Measurements from ENCODE around the gene SCN10A. TPM values are rescaled to one million over a fixed set of nuclear protein-coding genes. Genes with fewer than 3 reads are reported as not detected.

The SCN10A gene
- total RNA-seq, 1 donor from 2014 or later: not detected

DNA sequence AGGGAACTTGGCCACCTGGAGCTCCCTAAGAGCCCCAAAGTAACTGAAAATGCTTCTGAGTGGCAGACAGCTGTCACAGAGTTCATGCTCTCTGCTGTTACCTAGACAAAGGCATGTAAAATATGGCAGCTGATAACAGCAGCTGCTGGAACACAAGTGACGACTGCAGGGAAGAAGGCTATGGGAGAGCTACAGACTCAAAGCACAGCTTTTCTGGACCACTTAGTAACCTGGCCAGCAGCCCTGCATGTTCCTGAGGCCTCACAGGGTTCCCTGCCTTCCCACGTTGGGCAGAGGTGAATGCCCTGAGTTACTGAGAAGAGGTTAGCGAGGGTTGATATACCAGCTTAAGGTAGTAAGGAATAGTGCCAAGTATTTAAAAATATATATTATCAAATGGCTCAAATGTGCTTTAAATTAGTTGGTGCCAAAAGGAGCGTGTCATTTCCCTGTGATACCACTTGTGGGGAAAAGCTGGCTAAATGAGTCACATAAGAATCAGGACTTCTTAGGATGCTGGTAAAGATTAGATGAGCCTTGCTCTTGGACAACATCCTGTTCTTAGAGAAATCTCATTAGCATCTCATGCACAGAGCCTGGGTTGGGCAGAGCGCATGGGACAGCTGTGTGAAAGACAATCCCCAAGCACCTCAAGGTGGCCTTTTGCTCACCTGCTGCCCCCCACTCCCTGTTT, 90.1 kb downstream of the SCN10A start:
- no peak for DNase-seq (ENCODE audit: low read depth)
- H3K4me3 ChIP-seq (ENCODE audit: low read depth, low read length): no peak overlapping the region
- no peak for TF ChIP-seq CTCF (conservative IDR thresholded peaks at IDR 0.05; ENCODE audit: low read depth, low read length)

DNA sequence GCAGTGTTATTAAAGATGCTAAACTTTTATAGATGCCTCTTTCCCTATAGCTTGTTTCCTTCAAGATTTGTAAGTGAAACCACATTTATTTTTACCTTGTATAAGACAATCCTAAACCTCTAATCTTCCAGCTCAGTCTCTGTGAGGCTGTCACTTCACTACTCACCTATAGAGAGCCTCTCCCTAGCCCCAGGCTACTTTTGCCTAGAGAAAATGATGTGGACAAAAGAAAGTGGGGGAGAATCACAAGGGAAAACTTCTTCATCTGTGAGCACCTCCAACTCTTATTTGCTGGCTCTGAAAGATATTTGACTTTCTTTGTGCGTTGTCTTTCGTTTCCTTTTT, 91.7 kb downstream of the SCN10A start:
- TF ChIP-seq CTCF (conservative IDR thresholded peaks at IDR 0.05; ENCODE audit: low read depth, low read length): no peak
- H3K4me3 ChIP-seq (ENCODE audit: low read depth, low read length): no peak overlapping the region
- DNase-seq (ENCODE audit: low read depth): no peak

- H3K4me3 ChIP-seq (ENCODE audit: low read depth, low read length): no peak overlapping the region
- no peak for TF ChIP-seq CTCF (conservative IDR thresholded peaks at IDR 0.05; ENCODE audit: low read depth, low read length)
- no peak for DNase-seq (ENCODE audit: low read depth)
Observed at GRCh38 chr3:38723569-38724391, 92.2 kb downstream of the SCN10A start.

GRCh38 chr3:38722781-38723568, 93.0 kb downstream of the SCN10A start:
- H3K4me3 ChIP-seq (ENCODE audit: low read depth, low read length): no peak overlapping the region
- TF ChIP-seq CTCF (conservative IDR thresholded peaks at IDR 0.05; ENCODE audit: low read depth, low read length): no peak
- no peak for DNase-seq (ENCODE audit: low read depth)

DNA sequence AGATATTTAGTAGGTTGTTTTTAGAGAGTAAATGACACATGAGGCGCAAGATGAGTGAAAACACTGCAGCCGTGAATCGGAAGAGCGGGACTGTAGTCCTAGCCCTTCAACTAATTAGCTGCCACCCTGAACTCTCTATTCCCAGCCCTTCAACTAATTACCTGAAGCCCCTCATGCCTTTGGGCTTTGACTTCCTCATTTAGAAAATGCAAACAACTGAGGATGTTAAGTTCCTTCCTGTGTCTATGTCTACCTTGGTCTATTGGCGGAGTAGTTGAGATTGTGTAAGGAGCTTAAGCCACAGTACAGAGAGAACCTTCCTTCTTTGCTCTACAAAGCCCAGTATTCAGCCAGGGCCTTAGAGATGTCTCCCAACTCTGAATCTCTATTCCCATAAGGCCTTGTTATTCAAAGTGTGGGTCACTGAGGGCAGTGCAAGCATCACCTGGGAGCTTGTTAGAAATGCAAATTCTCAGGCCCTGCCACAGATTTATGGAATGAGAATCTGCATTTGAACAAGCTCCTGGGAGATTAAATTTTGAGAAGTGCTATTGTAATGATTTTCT, 94.7 kb downstream of the SCN10A start:
- no peak for DNase-seq (ENCODE audit: low read depth)
- H3K4me3 ChIP-seq (ENCODE audit: low read depth, low read length): no peak overlapping the region
- no peak for TF ChIP-seq CTCF (conservative IDR thresholded peaks at IDR 0.05; ENCODE audit: low read depth, low read length)

- no peak for DNase-seq (ENCODE audit: low read depth)
- H3K4me3 ChIP-seq (ENCODE audit: low read depth, low read length): no peak overlapping the region
- no peak for TF ChIP-seq CTCF (conservative IDR thresholded peaks at IDR 0.05; ENCODE audit: low read depth, low read length)
Observed at GRCh38 chr3:38720465-38720864, 95.6 kb downstream of the SCN10A start.

Data from epithelial cell of proximal tubule (primary cell).